GM23338 (cell line): ENCODE results near the gene FHIT.

Experiments
- CREB1 ChIP-seq: fragments of 250-450 bp; sonication (Bioruptor Pico); IDR thresholded peaks from 2 replicates; pipeline ENCODE4 v1.5.0; 2020; ENCODE audit warnings: low read depth, mild to moderate bottlenecking, moderate library complexity
- EZH2 ChIP-seq: fragments of 200-600 bp; sonication (generic); IDR thresholded peaks from one replicate; pipeline ENCODE4 v1.8.0; 2017; ENCODE audit warnings: antibody characterized with exemption, mild to moderate bottlenecking, low read depth; ENCODE audit not compliant: unreplicated experiment
- EZH2phosphoT487 ChIP-seq: fragments of 200-600 bp; sonication (generic); IDR thresholded peaks from one replicate; pipeline ENCODE4 v1.8.1; 2018; ENCODE audit warnings: antibody characterized with exemption; ENCODE audit not compliant: unreplicated experiment
- JUNB ChIP-seq: IDR thresholded peaks from one replicate; pipeline ENCODE4 v1.6.1; 2016; ENCODE audit warnings: antibody characterized with exemption; ENCODE audit not compliant: unreplicated experiment
- NANOG ChIP-seq: IDR thresholded peaks from 2 replicates; pipeline ENCODE4 v1.6.1; 2016; ENCODE audit warnings: antibody characterized with exemption, borderline replicate concordance
- POLR2AphosphoS5 ChIP-seq: IDR thresholded peaks from 2 replicates; pipeline ENCODE4 v1.6.1; 2016; ENCODE audit warnings: antibody characterized with exemption, low read depth
- STAT1 ChIP-seq: IDR thresholded peaks from one replicate; pipeline ENCODE4 v1.6.1; 2016; ENCODE audit warnings: antibody characterized with exemption; ENCODE audit not compliant: unreplicated experiment
- ZNF114 ChIP-seq: fragments of 250-450 bp; sonication (Bioruptor Pico); IDR thresholded peaks from 2 replicates; pipeline ENCODE4 v1.5.0; 2020; ENCODE audit warnings: mild to moderate bottlenecking, moderate library complexity
- TF ChIP-seq, protein P1 (sequence below), 2 experiments: fragments of 200-600 bp in 1 of 2; sonication (generic) in 1 of 2; conservative IDR thresholded peaks; 2 replicates each; pipeline versions ENCODE4 v1.5.1 to v1.6.1; 2016 to 2017; ENCODE audit warnings: antibody characterized with exemption in 2 of 2, low read depth in 2 of 2, mild to moderate bottlenecking in 2 of 2, moderate library complexity in 1 of 2
- TF ChIP-seq, protein P2 (sequence below): IDR thresholded peaks from one replicate; pipeline ENCODE4 v1.6.1; 2018; ENCODE audit warnings: antibody characterized with exemption; ENCODE audit not compliant: unreplicated experiment
- TF ChIP-seq, protein P3 (sequence below): fragments of 250-450 bp; sonication (Bioruptor Pico); IDR thresholded peaks from 2 replicates; pipeline ENCODE4 v1.5.0; 2020; ENCODE audit warnings: mild to moderate bottlenecking, moderate library complexity
- TF ChIP-seq, protein P4 (sequence below): IDR thresholded peaks from 2 replicates; pipeline ENCODE4 v1.6.1; 2016; ENCODE audit warnings: antibody characterized with exemption

DNA sequence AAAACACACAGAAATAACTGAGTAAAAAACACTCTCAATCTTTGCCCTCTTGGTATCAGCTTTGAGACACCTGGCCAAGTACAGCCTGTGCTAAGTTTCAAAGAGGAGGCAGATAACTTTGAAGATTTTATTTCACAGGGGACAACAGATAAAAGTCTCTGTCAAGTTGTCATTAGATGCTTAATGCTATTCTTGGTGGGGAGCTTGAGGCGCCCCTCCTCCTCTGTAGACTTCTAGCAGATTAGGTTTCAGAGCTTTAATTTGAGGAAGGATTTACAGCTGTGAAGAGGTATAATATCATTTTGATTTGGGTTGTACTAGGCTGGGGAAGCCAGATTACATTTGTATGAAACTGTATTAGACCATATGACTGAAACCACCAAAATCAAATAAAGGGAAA, 620.3 kb downstream of the FHIT start:
- TF ChIP-seq, protein P1, sequence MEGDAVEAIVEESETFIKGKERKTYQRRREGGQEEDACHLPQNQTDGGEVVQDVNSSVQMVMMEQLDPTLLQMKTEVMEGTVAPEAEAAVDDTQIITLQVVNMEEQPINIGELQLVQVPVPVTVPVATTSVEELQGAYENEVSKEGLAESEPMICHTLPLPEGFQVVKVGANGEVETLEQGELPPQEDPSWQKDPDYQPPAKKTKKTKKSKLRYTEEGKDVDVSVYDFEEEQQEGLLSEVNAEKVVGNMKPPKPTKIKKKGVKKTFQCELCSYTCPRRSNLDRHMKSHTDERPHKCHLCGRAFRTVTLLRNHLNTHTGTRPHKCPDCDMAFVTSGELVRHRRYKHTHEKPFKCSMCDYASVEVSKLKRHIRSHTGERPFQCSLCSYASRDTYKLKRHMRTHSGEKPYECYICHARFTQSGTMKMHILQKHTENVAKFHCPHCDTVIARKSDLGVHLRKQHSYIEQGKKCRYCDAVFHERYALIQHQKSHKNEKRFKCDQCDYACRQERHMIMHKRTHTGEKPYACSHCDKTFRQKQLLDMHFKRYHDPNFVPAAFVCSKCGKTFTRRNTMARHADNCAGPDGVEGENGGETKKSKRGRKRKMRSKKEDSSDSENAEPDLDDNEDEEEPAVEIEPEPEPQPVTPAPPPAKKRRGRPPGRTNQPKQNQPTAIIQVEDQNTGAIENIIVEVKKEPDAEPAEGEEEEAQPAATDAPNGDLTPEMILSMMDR (conservative IDR thresholded peaks at IDR 0.05; ENCODE audit: low read depth in 2 of 2): no peak
- TF ChIP-seq, protein P2, sequence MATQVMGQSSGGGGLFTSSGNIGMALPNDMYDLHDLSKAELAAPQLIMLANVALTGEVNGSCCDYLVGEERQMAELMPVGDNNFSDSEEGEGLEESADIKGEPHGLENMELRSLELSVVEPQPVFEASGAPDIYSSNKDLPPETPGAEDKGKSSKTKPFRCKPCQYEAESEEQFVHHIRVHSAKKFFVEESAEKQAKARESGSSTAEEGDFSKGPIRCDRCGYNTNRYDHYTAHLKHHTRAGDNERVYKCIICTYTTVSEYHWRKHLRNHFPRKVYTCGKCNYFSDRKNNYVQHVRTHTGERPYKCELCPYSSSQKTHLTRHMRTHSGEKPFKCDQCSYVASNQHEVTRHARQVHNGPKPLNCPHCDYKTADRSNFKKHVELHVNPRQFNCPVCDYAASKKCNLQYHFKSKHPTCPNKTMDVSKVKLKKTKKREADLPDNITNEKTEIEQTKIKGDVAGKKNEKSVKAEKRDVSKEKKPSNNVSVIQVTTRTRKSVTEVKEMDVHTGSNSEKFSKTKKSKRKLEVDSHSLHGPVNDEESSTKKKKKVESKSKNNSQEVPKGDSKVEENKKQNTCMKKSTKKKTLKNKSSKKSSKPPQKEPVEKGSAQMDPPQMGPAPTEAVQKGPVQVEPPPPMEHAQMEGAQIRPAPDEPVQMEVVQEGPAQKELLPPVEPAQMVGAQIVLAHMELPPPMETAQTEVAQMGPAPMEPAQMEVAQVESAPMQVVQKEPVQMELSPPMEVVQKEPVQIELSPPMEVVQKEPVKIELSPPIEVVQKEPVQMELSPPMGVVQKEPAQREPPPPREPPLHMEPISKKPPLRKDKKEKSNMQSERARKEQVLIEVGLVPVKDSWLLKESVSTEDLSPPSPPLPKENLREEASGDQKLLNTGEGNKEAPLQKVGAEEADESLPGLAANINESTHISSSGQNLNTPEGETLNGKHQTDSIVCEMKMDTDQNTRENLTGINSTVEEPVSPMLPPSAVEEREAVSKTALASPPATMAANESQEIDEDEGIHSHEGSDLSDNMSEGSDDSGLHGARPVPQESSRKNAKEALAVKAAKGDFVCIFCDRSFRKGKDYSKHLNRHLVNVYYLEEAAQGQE: no peak
- TF ChIP-seq EZH2phosphoT487 (no peak), POLR2AphosphoS5 (no peak), NANOG (no peak), EZH2 (no peak), CREB1 (CRISPR knock-in tag) (no peak), JUNB (no peak), STAT1 (no peak), ZNF114 (no peak)
- TF ChIP-seq, protein P3, sequence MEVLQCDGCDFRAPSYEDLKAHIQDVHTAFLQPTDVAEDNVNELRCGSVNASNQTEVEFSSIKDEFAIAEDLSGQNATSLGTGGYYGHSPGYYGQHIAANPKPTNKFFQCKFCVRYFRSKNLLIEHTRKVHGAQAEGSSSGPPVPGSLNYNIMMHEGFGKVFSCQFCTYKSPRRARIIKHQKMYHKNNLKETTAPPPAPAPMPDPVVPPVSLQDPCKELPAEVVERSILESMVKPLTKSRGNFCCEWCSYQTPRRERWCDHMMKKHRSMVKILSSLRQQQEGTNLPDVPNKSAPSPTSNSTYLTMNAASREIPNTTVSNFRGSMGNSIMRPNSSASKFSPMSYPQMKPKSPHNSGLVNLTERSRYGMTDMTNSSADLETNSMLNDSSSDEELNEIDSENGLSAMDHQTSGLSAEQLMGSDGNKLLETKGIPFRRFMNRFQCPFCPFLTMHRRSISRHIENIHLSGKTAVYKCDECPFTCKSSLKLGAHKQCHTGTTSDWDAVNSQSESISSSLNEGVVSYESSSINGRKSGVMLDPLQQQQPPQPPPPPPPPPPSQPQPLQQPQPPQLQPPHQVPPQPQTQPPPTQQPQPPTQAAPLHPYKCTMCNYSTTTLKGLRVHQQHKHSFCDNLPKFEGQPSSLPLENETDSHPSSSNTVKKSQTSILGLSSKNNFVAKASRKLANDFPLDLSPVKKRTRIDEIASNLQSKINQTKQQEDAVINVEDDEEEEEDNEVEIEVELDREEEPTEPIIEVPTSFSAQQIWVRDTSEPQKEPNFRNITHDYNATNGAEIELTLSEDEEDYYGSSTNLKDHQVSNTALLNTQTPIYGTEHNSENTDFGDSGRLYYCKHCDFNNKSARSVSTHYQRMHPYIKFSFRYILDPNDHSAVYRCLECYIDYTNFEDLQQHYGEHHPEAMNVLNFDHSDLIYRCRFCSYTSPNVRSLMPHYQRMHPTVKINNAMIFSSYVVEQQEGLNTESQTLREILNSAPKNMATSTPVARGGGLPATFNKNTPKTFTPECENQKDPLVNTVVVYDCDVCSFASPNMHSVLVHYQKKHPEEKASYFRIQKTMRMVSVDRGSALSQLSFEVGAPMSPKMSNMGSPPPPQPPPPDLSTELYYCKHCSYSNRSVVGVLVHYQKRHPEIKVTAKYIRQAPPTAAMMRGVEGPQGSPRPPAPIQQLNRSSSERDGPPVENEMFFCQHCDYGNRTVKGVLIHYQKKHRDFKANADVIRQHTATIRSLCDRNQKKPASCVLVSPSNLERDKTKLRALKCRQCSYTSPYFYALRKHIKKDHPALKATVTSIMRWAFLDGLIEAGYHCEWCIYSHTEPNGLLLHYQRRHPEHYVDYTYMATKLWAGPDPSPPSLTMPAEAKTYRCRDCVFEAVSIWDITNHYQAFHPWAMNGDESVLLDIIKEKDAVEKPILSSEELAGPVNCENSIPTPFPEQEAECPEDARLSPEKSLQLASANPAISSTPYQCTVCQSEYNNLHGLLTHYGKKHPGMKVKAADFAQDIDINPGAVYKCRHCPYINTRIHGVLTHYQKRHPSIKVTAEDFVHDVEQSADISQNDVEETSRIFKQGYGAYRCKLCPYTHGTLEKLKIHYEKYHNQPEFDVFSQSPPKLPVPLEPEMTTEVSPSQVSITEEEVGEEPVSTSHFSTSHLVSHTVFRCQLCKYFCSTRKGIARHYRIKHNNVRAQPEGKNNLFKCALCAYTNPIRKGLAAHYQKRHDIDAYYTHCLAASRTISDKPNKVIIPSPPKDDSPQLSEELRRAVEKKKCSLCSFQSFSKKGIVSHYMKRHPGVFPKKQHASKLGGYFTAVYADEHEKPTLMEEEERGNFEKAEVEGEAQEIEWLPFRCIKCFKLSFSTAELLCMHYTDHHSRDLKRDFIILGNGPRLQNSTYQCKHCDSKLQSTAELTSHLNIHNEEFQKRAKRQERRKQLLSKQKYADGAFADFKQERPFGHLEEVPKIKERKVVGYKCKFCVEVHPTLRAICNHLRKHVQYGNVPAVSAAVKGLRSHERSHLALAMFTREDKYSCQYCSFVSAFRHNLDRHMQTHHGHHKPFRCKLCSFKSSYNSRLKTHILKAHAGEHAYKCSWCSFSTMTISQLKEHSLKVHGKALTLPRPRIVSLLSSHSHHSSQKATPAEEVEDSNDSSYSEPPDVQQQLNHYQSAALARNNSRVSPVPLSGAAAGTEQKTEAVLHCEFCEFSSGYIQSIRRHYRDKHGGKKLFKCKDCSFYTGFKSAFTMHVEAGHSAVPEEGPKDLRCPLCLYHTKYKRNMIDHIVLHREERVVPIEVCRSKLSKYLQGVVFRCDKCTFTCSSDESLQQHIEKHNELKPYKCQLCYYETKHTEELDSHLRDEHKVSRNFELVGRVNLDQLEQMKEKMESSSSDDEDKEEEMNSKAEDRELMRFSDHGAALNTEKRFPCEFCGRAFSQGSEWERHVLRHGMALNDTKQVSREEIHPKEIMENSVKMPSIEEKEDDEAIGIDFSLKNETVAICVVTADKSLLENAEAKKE: no peak
- TF ChIP-seq, protein P4, sequence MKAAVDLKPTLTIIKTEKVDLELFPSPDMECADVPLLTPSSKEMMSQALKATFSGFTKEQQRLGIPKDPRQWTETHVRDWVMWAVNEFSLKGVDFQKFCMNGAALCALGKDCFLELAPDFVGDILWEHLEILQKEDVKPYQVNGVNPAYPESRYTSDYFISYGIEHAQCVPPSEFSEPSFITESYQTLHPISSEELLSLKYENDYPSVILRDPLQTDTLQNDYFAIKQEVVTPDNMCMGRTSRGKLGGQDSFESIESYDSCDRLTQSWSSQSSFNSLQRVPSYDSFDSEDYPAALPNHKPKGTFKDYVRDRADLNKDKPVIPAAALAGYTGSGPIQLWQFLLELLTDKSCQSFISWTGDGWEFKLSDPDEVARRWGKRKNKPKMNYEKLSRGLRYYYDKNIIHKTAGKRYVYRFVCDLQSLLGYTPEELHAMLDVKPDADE: no peak
